Erythroblast (primary cell): ENCODE results near the gene GABRA5.

Experiments
- GATA1 ChIP-seq: IDR thresholded peaks from 2 replicates; pipeline ENCODE4 v1.6.1; 2011; ENCODE audit warnings: low read depth, mild to moderate bottlenecking, control low read depth, low read length, moderate library complexity
- POLR2A ChIP-seq: IDR thresholded peaks from 2 replicates; pipeline ENCODE4 v1.6.1; 2011; ENCODE audit warnings: mild to moderate bottlenecking, low read length

DNA sequence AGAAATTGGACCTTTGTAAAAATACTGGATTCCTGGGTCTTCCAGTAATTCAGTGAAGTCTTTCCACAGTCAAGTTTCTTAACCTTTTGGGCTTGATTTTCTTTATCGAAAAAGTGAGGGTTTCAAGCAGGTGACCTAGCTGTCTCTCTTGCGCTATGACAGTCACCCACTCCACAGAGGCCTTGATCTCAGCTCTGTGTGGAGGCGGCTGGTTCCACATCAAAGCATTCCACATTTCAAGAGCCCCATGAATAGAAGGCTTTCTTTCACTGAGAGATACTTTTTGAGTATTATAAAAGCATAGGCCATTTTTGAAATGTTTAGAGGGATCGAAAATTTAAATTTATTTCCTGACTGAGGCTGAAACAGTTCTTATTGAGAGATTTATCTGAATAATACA is 43.9 kb downstream of the GABRA5 start:
- TF ChIP-seq POLR2A (no peak), GATA1 (no peak)
